GM12874 (cell line): ENCODE results near the gene NAT9.

Source experiments
- CTCF ChIP-seq: IDR thresholded peaks from 2 replicates; pipeline ENCODE4 v1.5.1; 2011; ENCODE audit warnings: low read depth, mild to moderate bottlenecking, control low read depth, low read length, moderate library complexity; ENCODE audit not compliant: insufficient read depth

Gene NAT9

GRCh38 chr17:74796866-74797265 is 20.7 kb upstream of the NAT9 start:
- TF ChIP-seq CTCF = no peak

GRCh38 chr17:74796211-74796610 is 20.1 kb upstream of the NAT9 start:
- TF ChIP-seq CTCF = no peak

GRCh38 chr17:74795327-74796020 is 19.3 kb upstream of the NAT9 start:
- TF ChIP-seq CTCF = no peak

GRCh38 chr17:74792586-74793105 is 16.5 kb upstream of the NAT9 start:
- no peak for TF ChIP-seq CTCF

- no peak for TF ChIP-seq CTCF
Measured at GRCh38 chr17:74790161-74791058, 14.3 kb upstream of the NAT9 start.

GRCh38 chr17:74786431-74787055 is 10.4 kb upstream of the NAT9 start:
- TF ChIP-seq CTCF = no peak

GRCh38 chr17:74785981-74786360 is 9.8 kb upstream of the NAT9 start:
- TF ChIP-seq CTCF = no peak
